Ovary (tissue), 9 donors: Measurements from ENCODE around the gene SERTM2. TPM values are rescaled to one million over a fixed set of nuclear protein-coding genes. Genes with fewer than 3 reads are reported as not detected.

Experiments used
- DNase-seq, 5 donors: peaks; one replicate each; pipeline ENCODE4 v3.0.0-alpha.2; 2019 to 2020
- H3K27ac ChIP-seq, 2 donors: fragments of 200-600 bp; one replicate each; pipeline versions ENCODE4 v1.5.1 to v1.8.0; 2019 to 2022
- H3K27me3 ChIP-seq: fragments of 200-600 bp; one replicate; pipeline ENCODE4 v1.8.0; 2022
- H3K36me3 ChIP-seq: fragments of 200-600 bp; sonication (generic); one replicate; pipeline ENCODE4 v1.5.1; 2019
- H3K4me1 ChIP-seq: one replicate; pipeline ENCODE4 v1.8.1; 2013; ENCODE audit warnings: mild to moderate bottlenecking, moderate library complexity; ENCODE audit not compliant: insufficient read depth
- H3K4me3 ChIP-seq: fragments of 200-600 bp; sonication (generic); one replicate; pipeline ENCODE4 v1.5.1; 2017
- H3K9me3 ChIP-seq, 2 donors: fragments of 200-600 bp in 1 of 2; sonication (generic) in 1 of 2; one replicate each; pipeline versions ENCODE4 v1.5.1 to v1.8.1; 2013 to 2019; ENCODE audit warnings: mild to moderate bottlenecking in 1 of 2, moderate library complexity in 1 of 2
- EP300 ChIP-seq: sonication (generic); formaldehyde crosslinking; IDR thresholded peaks from one replicate; pipeline ENCODE4 v1.6.1; 2017; ENCODE audit warnings: antibody characterized with exemption
- POLR2A ChIP-seq: fragments of 450-650 bp; IDR thresholded peaks from one replicate; pipeline ENCODE4 v1.6.1; 2017; ENCODE audit warnings: antibody characterized with exemption, mild to moderate bottlenecking, moderate library complexity
- WGBS, 3 donors: extraction: QIAGEN DNeasy Blood & Tissue Kit in 1 of 3; methylation state at CpG; one replicate each; pipeline versions ENCODE4 v1.1.5 to v1.1.7; 2013 to 2017; 5-methylcytosine and 5-hydroxymethylcytosine counted together
- intact Hi-C, 4 donors: fragments of 100-400 bp; cut with DNase I; formaldehyde crosslinking; loops; one replicate each; pipeline versions ENCODE4 v1.11.0 to v1.15.1; 2022 to 2023
- polyA plus RNA-seq, 2 donors: library from polyadenylated mRNA; stranded (reverse); fragments of 200-250 nt in 1 of 2; fragments of 350-450 nt in 1 of 2; fragmentation: Illumina TruSeq in 1 of 2; extraction: RNeasy Lipid Tissue Mini Kit (QIAGEN cat#74804) in 1 of 2; gene quantifications; one replicate each; pipeline ENCODE4 v1.2.3, GENCODE V29; 2013 to 2014
- total RNA-seq, 7 donors: library from RNA; depleted of rRNA in 2 of 7; stranded (reverse); fragments of >200 nt in 2 of 7; fragmentation: NEBNext Ultra II Directional in 3 of 7; extraction: Animal tissue kit (Norgen Biotek cat#: 25700) in 3 of 7; gene quantifications; one replicate each; pipeline versions ENCODE4 v1.1.0 to v1.2.4, GENCODE V29; 2016 to 2023
- TF ChIP-seq, protein P1 (sequence below), 3 donors: fragments of 450-650 bp in 2 of 3; fragments of 200-600 bp in 1 of 3; IDR thresholded peaks; one replicate each; pipeline versions ENCODE4 v1.5.1 to v1.8.0; 2016 to 2022; ENCODE audit warnings: antibody characterized with exemption in 3 of 3, mild to moderate bottlenecking in 1 of 3
- donor health status: DM: no; HTN: no; CAD: no; lungs with moderate emphysema.
- donor health status: DM: no; HTN: no; CAD: no.
- donor health status: Bipolar disorder and iron deficiency.
- donor health status: DM: yes; HTN: yes; CAD: no.
- donor health status: DM: no; HTN: no; CAD: no.
- donor health status: DM: yes; HTN: yes; CAD: no.

Gene SERTM2
- total and polyA plus RNA-seq, 9 donors: 0.18 to 1.5 (median 0.72) TPM; not detected in 2

DNA sequence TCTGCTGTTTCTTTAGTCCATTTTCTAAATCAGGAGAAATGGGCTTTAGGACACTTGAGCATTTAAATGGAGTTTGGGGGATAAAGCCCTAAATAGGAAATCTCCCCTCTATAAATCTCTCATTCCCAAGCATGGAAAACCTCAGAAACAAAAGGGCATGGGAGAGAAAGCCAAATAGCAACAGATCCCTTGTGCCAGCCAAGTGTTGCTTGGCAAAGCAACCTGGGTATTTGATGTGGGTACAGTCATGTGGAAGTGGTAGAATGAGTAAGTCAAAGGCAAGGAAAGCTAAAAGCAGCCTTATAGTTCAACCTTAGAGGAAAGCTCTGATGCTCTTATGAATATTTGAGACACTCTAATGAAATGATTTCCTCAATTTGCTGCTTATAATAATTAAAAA lies 29.5 kb upstream of the SERTM2 start:
- no peak overlapping the region for H3K4me3 ChIP-seq
- no peaks in the 10 kb centered on the region for H3K9me3 ChIP-seq
- H3K36me3 ChIP-seq: no peaks in the 10 kb centered on the region
- H3K27ac ChIP-seq: no peak overlapping the region
- TF ChIP-seq, protein P1, sequence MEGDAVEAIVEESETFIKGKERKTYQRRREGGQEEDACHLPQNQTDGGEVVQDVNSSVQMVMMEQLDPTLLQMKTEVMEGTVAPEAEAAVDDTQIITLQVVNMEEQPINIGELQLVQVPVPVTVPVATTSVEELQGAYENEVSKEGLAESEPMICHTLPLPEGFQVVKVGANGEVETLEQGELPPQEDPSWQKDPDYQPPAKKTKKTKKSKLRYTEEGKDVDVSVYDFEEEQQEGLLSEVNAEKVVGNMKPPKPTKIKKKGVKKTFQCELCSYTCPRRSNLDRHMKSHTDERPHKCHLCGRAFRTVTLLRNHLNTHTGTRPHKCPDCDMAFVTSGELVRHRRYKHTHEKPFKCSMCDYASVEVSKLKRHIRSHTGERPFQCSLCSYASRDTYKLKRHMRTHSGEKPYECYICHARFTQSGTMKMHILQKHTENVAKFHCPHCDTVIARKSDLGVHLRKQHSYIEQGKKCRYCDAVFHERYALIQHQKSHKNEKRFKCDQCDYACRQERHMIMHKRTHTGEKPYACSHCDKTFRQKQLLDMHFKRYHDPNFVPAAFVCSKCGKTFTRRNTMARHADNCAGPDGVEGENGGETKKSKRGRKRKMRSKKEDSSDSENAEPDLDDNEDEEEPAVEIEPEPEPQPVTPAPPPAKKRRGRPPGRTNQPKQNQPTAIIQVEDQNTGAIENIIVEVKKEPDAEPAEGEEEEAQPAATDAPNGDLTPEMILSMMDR (IDR thresholded peaks at IDR 0.05): no peak
- no peak for TF ChIP-seq POLR2A
- TF ChIP-seq EP300: no peak
- intact Hi-C loops: no loop called here
- DNase-seq: no peak
- H3K4me1 ChIP-seq: no peaks in the 10 kb centered on the region
- no peaks in the 10 kb centered on the region for H3K27me3 ChIP-seq

GRCh38 chrX:111483135-111483534 lies 28.3 kb upstream of the SERTM2 start:
- intact Hi-C loops: no loop called here
- H3K27me3 ChIP-seq: no peaks in the 10 kb centered on the region
- no peak overlapping the region for H3K4me3 ChIP-seq
- no peak overlapping the region for H3K27ac ChIP-seq
- H3K36me3 ChIP-seq: no peaks in the 10 kb centered on the region
- no peaks in the 10 kb centered on the region for H3K9me3 ChIP-seq
- no peaks in the 10 kb centered on the region for H3K4me1 ChIP-seq
- no peak for DNase-seq
- TF ChIP-seq, protein P1 (IDR thresholded peaks at IDR 0.05): no peak
- WGBS, 3 donors: 19 to 31% (median 22%) methylated on average over 2 of the region's 2 CpGs

- no peak overlapping the region for H3K27ac ChIP-seq
- no peaks in the 10 kb centered on the region for H3K9me3 ChIP-seq
- TF ChIP-seq, protein P1 (IDR thresholded peaks at IDR 0.05): no peak
- no peak for TF ChIP-seq EP300
- no peak for TF ChIP-seq POLR2A
- H3K27me3 ChIP-seq: no peaks in the 10 kb centered on the region
- H3K36me3 ChIP-seq: no peaks in the 10 kb centered on the region
- no peak overlapping the region for H3K4me3 ChIP-seq
- DNase-seq: no peak
- intact Hi-C loops: no loop called here
- H3K4me1 ChIP-seq: no peaks in the 10 kb centered on the region
Measured at GRCh38 chrX:111483881-111484280, 27.6 kb upstream of the SERTM2 start.

DNA sequence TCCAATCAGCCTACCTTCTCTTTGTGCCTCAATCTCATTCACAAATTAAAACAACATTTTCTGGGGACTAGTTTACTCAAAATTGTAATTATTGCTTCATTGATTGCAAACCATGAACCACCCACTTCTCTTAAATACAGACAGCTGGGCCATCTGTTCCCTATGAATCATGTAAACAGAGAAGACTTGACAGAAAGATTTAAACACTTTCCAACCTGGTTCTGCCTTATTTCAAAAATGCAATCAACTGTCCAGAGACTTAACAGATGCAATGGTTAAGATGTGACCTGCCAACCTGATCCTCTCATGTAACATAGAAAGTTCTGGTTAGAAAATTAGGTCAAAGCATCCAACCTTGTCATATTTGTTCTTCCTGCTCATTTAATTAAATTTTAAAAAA lies 20.8 kb upstream of the SERTM2 start:
- Histone ChIP-seq H3K4me1 (no peaks in the 10 kb centered on the region), H3K27me3 (no peaks in the 10 kb centered on the region), H3K9me3 (no peaks in the 10 kb centered on the region), H3K27ac (no peak overlapping the region), H3K4me3 (no peak overlapping the region), H3K36me3 (no peaks in the 10 kb centered on the region)
- intact Hi-C loops: no loop called here
- TF ChIP-seq, protein P1 (IDR thresholded peaks at IDR 0.05): no peak
- TF ChIP-seq POLR2A (no peak), EP300 (no peak)
- DNase-seq: no peak

DNA sequence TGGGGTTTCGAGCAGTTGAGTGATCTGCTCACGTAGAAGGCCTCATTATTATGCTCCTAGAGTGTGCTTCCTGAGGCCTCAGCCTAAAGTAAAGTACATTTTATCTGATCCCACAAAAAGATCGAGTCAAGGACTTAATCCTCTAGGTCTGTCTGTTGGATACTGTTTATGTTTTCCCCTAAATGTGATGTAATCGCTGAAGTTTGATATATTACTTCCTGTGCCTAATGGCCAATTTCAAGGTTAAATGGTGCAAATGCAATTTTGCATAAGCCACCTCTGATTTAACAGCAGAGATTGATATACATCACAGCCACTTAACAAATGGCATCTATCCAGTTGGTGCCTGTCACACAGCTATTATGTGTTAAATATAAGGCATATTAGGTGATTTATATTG lies 19.4 kb upstream of the SERTM2 start:
- no peak for TF ChIP-seq EP300
- TF ChIP-seq, protein P1 (IDR thresholded peaks at IDR 0.05): no peak
- no peak for TF ChIP-seq POLR2A
- 59 to 70% (median 68%) methylated on average over 4 of the region's 4 CpGs for WGBS, 3 donors
- Histone ChIP-seq H3K4me3 (no peak overlapping the region), H3K27me3 (no peaks in the 10 kb centered on the region), H3K27ac (no peak overlapping the region), H3K4me1 (no peaks in the 10 kb centered on the region), H3K9me3 (no peaks in the 10 kb centered on the region), H3K36me3 (no peaks in the 10 kb centered on the region)
- no peak for DNase-seq
- intact Hi-C loops: no loop called here
